ENCODE data around the gene NEK9.

- no peak for TF ChIP-seq POLR2A (IDR thresholded peaks at IDR 0.05; ENCODE audit: low read length)
- TF ChIP-seq GATA1 (IDR thresholded peaks at IDR 0.05; ENCODE audit: low read depth, low read length) = no peak
Observed at GRCh38 chr14:75044322-75044721, 82.5 kb downstream of the NEK9 start.
